Caco-2 (cell line): ENCODE data around the gene NPFFR1. TPM values are rescaled to one million over a fixed set of nuclear protein-coding genes. Genes with fewer than 3 reads are reported as not detected.

ENCODE experiments used
- BruUV-seq: library from RNA; stranded (reverse); fragments of 400-500 nt; replicated peaks from 2 replicates; lab custom pipeline; 2021; lab: Mats Ljungman, UMichigan
- CTCF ChIA-PET: fragments of 300-600 bp; sonication (Branson Sonifier 250); formaldehyde crosslinking; loops from one replicate; lab custom pipeline; 2022; ENCODE audit warnings: antibody characterized with exemption; lab: Charles Lee
- POLR2A ChIA-PET: fragments of 300-600 bp; sonication (Branson Sonifier 250); formaldehyde crosslinking; loops from one replicate; lab custom pipeline; 2022; ENCODE audit warnings: antibody characterized with exemption; lab: Charles Lee
- DNase-seq, 2 experiments: peaks; one replicate each; pipeline versions ENCODE4 v3.0.0 to v3.0.0-alpha.2; 2020 to 2022
- H3K27me3 ChIP-seq: replicated peaks from 2 replicates; pipeline ENCODE4 v1.6.0; 2011; ENCODE audit warnings: low read length; ENCODE audit not compliant: control insufficient read depth, insufficient read depth
- H3K36me3 ChIP-seq: 2 replicates; pipeline ENCODE4 v1.5.1; 2011; ENCODE audit warnings: low read length; ENCODE audit not compliant: control insufficient read depth, insufficient read depth
- H3K4me1 ChIP-seq: fragments of 250-450 bp; sonication (Bioruptor Pico); 2 replicates; pipeline ENCODE4 v1.5.1; 2020; ENCODE audit warnings: mild to moderate bottlenecking
- H3K4me3 ChIP-seq: 2 replicates; pipeline ENCODE4 v1.5.1; 2011; ENCODE audit warnings: low read depth, mild to moderate bottlenecking, control low read depth, low read length
- H3K9me3 ChIP-seq: fragments of 250-450 bp; sonication (Bioruptor Pico); 2 replicates; pipeline ENCODE4 v1.5.1; 2020; ENCODE audit warnings: mild to moderate bottlenecking, moderate library complexity
- H3K27ac Mint-ChIP-seq: one replicate; pipeline ENCODE4 v1.8.0; 2022; ENCODE audit warnings: mixed read lengths; ENCODE audit not compliant: unreplicated experiment
- H3K27me3 Mint-ChIP-seq: one replicate; pipeline ENCODE4 v1.8.0; 2022; ENCODE audit warnings: mixed read lengths; ENCODE audit not compliant: insufficient read depth, unreplicated experiment
- H3K36me3 Mint-ChIP-seq: one replicate; pipeline ENCODE4 v1.8.0; 2022; ENCODE audit warnings: mild to moderate bottlenecking, mixed read lengths; ENCODE audit not compliant: insufficient read depth, unreplicated experiment
- H3K4me1 Mint-ChIP-seq: one replicate; pipeline ENCODE4 v1.8.0; 2022; ENCODE audit warnings: low read depth, mixed read lengths; ENCODE audit not compliant: unreplicated experiment
- H3K4me3 Mint-ChIP-seq: one replicate; pipeline ENCODE4 v1.8.0; 2022; ENCODE audit warnings: mild to moderate bottlenecking, moderate library complexity, mixed read lengths; ENCODE audit not compliant: unreplicated experiment
- H3K9me3 Mint-ChIP-seq: one replicate; pipeline ENCODE4 v1.8.0; 2022; ENCODE audit warnings: mixed read lengths; ENCODE audit not compliant: unreplicated experiment
- intact Hi-C: fragments of 100-400 bp; cut with micrococcal nuclease; formaldehyde crosslinking; loops from one replicate; pipeline ENCODE4 v1.10.0; 2022; ENCODE audit not compliant: unreplicated experiment
- total RNA-seq: library from RNA; stranded (reverse); gene quantifications from 2 replicates; pipeline ENCODE4 v1.2.3, GENCODE V29; 2022
- TF ChIP-seq, protein P1 (sequence below), 2 experiments: fragments of 200-600 bp in 1 of 2; IDR thresholded peaks; 1 replicate in 1 of 2; 2 replicates in 1 of 2; pipeline versions ENCODE4 v1.5.1 to v1.8.0; 2011 to 2022; ENCODE audit warnings: antibody characterized with exemption in 1 of 2, control low read depth in 1 of 2, inconsistent platforms in 1 of 2, low read depth in 1 of 2, low read length in 1 of 2, mild to moderate bottlenecking in 1 of 2, moderate library complexity in 1 of 2; ENCODE audit not compliant: insufficient read depth in 1 of 2, severe bottlenecking in 1 of 2, unreplicated experiment in 1 of 2

Gene NPFFR1
- total RNA-seq, 1 experiment from 2014 or later: not detected

DNA sequence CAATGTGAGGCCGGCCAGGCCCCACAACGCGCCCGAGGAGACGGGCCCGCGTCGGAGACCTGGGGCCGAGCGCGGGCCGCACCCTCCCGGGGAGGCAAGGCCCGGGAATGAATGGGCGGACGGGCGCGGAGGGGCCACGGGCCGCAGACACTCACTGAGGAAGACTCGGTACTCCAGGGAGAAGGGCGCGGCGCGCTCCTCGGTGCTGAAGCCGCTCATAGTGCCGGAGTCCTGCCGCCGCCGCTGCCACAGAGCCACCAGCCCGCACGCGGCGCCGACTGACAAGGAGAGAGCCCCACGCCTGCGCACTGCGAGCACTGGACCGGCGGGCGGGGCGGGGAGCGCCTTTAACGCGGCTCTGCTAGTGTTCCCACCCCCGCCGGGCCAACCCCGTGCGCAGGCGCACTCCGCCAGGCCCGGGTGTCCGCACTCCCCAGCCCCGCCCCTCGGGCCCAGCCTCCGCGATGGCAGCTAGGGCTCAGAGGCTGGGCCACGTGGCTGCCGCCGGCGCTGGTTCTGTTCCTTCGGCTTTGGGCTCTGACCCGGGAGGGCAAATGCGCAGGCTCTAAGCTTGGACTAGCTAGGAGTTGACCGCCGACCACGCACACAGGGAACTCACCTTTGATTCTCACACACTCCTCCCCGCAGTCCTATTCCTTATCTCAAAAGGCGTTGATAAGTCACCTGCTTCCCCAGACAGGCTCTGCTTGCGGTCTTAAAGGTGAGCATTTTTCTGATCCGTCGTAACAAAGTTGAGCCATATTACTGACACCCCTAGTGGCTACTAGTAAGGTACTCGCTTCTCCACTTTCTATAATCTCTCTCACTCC is 50.5 kb downstream of the NPFFR1 start, which contains the start of gene PPA1:
TSS of gene PPA1 (minus strand) at position 321 of the 830 bp plus-strand sequence. CDS start at position 219, 102 bp downstream.
- peaks cover 5% of the 10 kb centered on the region; the same call in 1 of the 2 replicates for H3K9me3 ChIP-seq
- Mint-ChIP-seq H3K27ac (peak within 1 kb of the TSS; percentile 99), H3K36me3 (peaks cover 45% of the 10 kb centered on the region), H3K4me1 (peaks cover 19% of the 10 kb centered on the region), H3K9me3 (no peaks in the 10 kb centered on the region), H3K4me3 (peak within 1 kb of the TSS; percentile 76), H3K27me3 (no peaks in the 10 kb centered on the region)
- CTCF ChIA-PET: interaction anchor here (0.5 to 3.7 kb wide), 11 partner anchors 11 to 589 kb away, joined by 3 to 80 read pairs (median 9); partner anchors contain the start of gene TYSND1
- peak; percentile 99 to 100 for DNase-seq
- TF ChIP-seq, protein P1, sequence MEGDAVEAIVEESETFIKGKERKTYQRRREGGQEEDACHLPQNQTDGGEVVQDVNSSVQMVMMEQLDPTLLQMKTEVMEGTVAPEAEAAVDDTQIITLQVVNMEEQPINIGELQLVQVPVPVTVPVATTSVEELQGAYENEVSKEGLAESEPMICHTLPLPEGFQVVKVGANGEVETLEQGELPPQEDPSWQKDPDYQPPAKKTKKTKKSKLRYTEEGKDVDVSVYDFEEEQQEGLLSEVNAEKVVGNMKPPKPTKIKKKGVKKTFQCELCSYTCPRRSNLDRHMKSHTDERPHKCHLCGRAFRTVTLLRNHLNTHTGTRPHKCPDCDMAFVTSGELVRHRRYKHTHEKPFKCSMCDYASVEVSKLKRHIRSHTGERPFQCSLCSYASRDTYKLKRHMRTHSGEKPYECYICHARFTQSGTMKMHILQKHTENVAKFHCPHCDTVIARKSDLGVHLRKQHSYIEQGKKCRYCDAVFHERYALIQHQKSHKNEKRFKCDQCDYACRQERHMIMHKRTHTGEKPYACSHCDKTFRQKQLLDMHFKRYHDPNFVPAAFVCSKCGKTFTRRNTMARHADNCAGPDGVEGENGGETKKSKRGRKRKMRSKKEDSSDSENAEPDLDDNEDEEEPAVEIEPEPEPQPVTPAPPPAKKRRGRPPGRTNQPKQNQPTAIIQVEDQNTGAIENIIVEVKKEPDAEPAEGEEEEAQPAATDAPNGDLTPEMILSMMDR (IDR thresholded peaks at IDR 0.05; ENCODE audit: insufficient read depth in 1 of 2, low read depth in 1 of 2, low read length in 1 of 2, severe bottlenecking in 1 of 2, unreplicated experiment in 1 of 2): peak; percentile 56 to 81
- POLR2A ChIA-PET: interaction anchor here (0.6 to 2.4 kb wide), 14 partner anchors 10 to 172 kb away, joined by 3 to 25 read pairs (median 6); partner anchors contain the start of genes EIF4EBP2, SAR1A and TYSND1
- intact Hi-C loops: loop anchor here (1.0 to 2.0 kb wide), 5 partner anchors 31 to 149 kb away; partner anchors contain the start of genes LRRC20 and SAR1A
- peak within 1 kb of the TSS; percentile 85 for H3K4me3 ChIP-seq
- BruUV-seq: TSS peak; percentile 66
- H3K4me1 ChIP-seq: peaks cover 19% of the 10 kb centered on the region
- H3K36me3 ChIP-seq: peaks cover 2% of the 10 kb centered on the region; the same call in 1 of the 2 replicates
- H3K27me3 ChIP-seq: no peaks in the 10 kb centered on the region

DNA sequence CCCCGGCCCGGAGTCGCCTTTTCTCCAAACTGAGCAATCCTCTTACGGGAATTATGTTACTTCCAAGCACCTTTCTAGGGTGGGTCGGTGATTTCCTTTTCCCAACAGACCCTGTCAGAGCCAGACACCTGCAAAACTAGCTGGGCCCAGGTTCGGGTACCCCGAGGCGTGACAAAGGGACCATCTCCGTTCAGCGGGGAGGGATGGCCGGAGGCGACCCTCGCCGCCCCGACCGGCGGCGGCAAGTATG is 51.0 kb downstream of the NPFFR1 start:
- no peaks in the 10 kb centered on the region for H3K27me3 Mint-ChIP-seq
- intact Hi-C loops: loop anchor here (1.0 to 2.0 kb wide), 5 partner anchors 32 to 150 kb away; partner anchors contain the start of genes LRRC20 and SAR1A
- Histone ChIP-seq H3K9me3 (peaks cover 3% of the 10 kb centered on the region; the same call in 1 of the 2 replicates), H3K27me3 (no peaks in the 10 kb centered on the region), H3K36me3 (peaks cover 2% of the 10 kb centered on the region; the same call in 1 of the 2 replicates), H3K4me3 (peak overlapping the region; percentile 85), H3K4me1 (peaks cover 25% of the 10 kb centered on the region)
- H3K4me3 Mint-ChIP-seq: peak overlapping the region; percentile 76
- CTCF ChIA-PET: interaction anchor here (1.4 to 3.7 kb wide), 7 partner anchors 10 to 155 kb away, joined by 5 to 80 read pairs (median 26); partner anchors contain the start of gene TYSND1
- peaks cover 19% of the 10 kb centered on the region for H3K4me1 Mint-ChIP-seq
- POLR2A ChIA-PET: interaction anchor here (0.7 to 2.4 kb wide), 15 partner anchors 9 to 172 kb away, joined by 3 to 25 read pairs (median 5); partner anchors contain the start of genes EIF4EBP2 and TYSND1
- no peak for DNase-seq
- H3K27ac Mint-ChIP-seq: peak overlapping the region; percentile 99
- H3K36me3 Mint-ChIP-seq: peaks cover 49% of the 10 kb centered on the region
- no peaks in the 10 kb centered on the region for H3K9me3 Mint-ChIP-seq
- TF ChIP-seq, protein P1 (IDR thresholded peaks at IDR 0.05; ENCODE audit: insufficient read depth in 1 of 2, low read depth in 1 of 2, low read length in 1 of 2, severe bottlenecking in 1 of 2, unreplicated experiment in 1 of 2): no peak
- BruUV-seq: no TSS peak
